ENCODE measurements around the gene FAM83D.

Gene FAM83D

DNA sequence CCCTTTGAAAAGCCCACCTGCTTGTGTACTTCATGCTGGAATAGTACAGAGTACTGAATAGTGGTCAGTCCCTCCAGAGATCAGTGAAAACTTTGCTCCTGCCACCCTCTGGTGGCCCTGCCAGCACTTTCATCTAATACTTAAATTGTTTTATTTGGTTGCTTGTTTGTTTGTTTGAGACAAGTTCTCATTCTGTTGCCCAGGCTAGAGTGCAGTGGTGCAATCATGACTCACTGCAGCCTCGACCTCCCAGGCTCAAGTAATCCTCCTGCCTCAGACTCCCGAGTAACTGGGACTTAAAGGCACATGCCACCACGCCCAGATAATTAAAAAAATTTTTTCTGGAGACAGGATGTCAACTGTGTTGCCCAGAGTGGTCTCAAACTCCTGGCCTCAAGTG is 9.1 kb downstream of the FAM83D start:
- FAIRE-seq (no peak), DNase-seq (ENCODE audit: insufficient read length, low spot score) (no peak)
- no peak for TF ChIP-seq POLR2A (IDR thresholded peaks at IDR 0.05; ENCODE audit: low read depth, low read length)

DNA sequence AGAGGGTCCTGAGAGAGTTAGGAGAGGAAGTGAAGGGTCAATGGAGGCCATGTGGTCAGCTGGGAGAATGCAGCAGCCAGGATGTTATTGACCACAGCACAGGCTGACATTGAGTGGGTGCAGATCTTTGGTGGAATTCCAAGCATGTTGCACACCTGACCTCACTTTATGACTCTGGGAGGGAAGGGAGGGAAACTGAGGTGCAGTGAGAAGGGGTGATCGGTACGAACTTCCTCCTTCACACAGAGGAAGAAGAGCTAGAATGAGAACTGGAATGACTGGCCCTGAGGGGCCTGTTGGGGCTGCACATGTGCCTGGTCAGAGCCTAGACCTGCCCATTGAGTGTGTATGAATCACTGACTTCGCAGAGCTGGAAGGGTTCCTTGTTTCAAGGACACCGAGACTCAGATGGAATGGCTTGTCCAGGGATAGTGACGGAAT is 9.8 kb downstream of the FAM83D start:
- FAIRE-seq (no peak), DNase-seq (ENCODE audit: insufficient read length, low spot score) (no peak)

DNA sequence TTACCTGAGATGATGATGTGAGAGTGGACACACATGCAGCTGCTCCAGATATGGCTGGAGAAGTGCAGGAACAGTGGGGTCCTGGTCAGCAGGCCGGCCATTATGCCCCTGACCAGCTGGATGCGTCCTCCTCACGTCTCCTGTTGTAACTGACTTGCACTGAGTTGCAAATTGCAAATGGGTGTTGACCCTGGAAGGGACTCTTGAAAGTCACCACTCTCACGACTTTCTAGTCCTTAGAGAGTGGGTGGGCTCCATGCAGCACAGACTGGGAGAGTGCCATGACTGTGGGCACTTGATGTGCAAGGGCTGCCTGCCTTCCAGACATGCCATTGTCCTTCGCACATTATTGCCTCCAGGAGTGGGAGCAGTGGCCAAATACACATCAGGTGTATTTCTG is 10.8 kb downstream of the FAM83D start:
- DNase-seq (ENCODE audit: insufficient read length, low spot score) = no peak
- no peak for FAIRE-seq
- no peak for TF ChIP-seq POLR2A (IDR thresholded peaks at IDR 0.05; ENCODE audit: low read depth, low read length)

More for the DNA sequence above, 9.8 kb downstream of the FAM83D start:
- TF ChIP-seq POLR2A (IDR thresholded peaks at IDR 0.05; ENCODE audit: low read depth, low read length) = no peak

DNA sequence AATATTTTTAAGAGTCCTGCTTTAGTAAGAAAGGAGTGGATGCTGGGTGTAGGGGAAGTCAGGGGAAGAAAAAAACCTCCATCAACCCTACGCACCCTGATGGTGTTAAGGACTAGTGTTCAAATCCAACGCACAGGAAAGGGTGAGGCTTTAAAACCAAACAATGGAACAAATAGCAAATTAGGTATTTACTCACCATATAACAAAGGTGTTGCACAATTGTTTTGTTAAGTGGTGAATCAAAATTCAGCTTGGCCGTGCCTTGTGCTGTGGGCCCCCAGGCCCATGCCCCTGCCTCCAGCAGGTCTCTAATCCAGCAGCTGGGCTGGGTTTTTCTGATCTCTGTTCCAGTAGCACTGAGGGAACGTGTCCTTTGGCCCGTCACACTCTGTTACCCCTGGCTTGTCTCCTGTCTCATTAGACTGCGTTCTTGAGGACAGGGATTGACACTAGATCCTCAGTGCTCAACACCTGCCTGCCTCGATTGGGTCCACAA is 11.8 kb downstream of the FAM83D start:
- FAIRE-seq (no peak), DNase-seq (ENCODE audit: insufficient read length, low spot score) (no peak)

DNA sequence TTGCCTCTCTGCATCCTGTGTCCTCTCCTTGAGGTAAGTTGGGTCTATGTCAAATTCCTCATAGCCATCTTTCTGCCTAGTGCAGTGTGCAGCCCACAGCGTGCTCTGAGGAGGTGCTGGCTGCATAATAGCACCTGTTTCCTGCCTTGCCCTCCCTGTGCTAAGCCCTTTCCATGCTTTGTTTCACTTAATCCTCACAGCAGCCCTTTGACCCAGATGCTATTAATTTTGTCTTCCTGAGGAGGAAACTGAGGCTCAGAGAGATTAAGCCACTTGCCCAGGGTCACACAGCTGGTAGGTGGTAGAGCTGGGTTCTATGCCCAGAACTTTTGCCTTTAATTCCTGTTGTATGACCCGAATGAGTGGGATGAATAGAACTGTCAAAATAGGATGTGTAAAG is 13.5 kb downstream of the FAM83D start:
- no peak for TF ChIP-seq POLR2A (IDR thresholded peaks at IDR 0.05; ENCODE audit: low read depth, low read length)
- DNase-seq (ENCODE audit: insufficient read length, low spot score) (no peak), FAIRE-seq (no peak)

More for the DNA sequence above, 11.8 kb downstream of the FAM83D start:
- no peak for TF ChIP-seq POLR2A (IDR thresholded peaks at IDR 0.05; ENCODE audit: low read depth, low read length)

DNA sequence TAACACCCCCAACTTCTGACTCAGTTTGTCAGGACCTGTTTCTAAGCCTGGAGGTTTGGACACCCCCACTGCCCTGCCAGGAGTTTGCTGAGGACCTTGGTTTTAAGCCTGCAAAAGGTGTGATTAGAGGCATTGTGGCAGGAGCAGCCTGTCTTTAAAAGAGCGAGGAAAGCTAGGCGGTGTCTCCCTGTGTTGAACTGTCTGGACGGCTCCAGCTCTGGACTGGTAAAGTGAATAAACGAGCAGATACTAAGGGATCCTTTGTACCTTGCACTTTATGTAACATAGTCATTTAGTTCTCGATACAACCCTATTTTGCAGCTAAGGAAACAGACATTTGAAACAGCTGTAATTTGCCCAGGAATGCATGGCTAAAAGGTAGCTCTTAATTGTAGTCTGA is 14.4 kb downstream of the FAM83D start:
- no peak for FAIRE-seq
- no peak for TF ChIP-seq POLR2A (IDR thresholded peaks at IDR 0.05; ENCODE audit: low read depth, low read length)
- DNase-seq (ENCODE audit: insufficient read length, low spot score) = no peak

DNA sequence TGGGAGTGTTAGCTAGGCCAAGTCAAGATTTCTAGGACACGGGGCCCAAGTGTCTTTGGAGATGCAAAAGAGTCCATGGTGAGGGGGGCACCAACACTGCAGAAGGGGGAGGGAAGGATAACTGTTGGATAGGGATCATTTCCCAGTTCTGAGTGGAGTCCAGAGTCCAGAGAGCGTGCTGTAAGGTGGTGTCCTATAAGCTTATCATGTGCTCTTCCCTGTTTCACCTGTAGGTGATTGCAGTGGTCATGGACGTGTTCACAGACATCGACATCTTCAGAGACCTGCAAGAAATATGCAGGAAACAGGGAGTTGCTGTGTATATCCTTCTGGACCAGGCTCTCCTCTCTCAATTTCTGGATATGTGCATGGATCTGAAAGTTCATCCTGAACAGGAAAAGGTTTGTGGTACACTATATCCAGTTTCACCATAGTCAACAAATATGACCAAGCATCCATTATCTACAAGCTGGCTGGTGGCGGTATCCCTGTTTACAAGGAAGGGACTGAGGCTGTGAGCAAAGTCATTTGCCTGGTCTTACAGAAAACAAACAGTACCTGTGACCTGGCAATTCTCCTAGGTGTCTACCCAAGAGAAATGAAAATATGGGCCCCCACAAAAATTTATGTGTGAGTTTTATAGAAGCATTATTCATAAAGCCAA is 15.6 kb downstream of the FAM83D start:
- DNase-seq (ENCODE audit: insufficient read length, low spot score) (no peak), FAIRE-seq (no peak)

DNA sequence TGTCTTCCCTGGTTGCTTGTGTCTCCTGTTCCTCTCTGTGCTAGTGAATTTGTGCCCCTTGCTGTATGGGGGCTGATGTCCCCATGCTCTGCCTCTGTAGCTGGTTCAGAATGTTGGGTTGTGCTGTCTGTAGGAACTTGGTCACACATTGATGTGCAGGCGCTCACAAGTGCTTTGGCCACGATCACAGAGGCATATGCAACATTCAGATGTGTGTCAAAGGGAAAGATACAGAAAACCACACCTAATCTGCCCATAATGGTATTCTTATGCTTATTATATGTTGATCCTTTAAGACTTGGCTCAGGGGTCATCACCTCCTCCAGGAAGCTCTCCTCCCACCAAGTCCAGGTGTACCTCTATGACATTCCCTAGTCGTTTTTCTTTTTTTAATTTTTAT is 18.8 kb downstream of the FAM83D start:
- DNase-seq (ENCODE audit: insufficient read length, low spot score) (no peak), FAIRE-seq (no peak)
- TF ChIP-seq POLR2A (IDR thresholded peaks at IDR 0.05; ENCODE audit: low read depth, low read length) = no peak

More for the DNA sequence above, 15.6 kb downstream of the FAM83D start:
- TF ChIP-seq POLR2A (IDR thresholded peaks at IDR 0.05; ENCODE audit: low read depth, low read length) = no peak

DNA sequence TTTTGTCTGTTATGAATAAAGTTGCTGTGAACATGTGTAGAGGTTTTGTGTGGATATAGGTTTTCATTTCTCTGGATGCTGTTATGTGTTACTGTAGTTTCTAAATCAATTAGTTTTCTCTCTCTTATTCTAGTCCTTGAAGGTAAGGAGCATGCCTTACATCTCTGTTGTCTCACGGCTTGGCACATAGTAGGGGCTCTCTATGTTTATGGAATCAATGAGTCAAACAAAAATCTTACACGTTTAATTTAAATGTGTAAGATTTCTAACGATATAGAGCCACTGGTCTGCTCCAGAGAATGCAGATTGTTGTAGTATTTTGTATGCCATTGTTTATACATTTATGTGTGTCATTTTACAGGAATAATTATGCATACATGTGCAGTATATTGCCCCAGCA is 20.6 kb downstream of the FAM83D start:
- no peak for TF ChIP-seq POLR2A (IDR thresholded peaks at IDR 0.05; ENCODE audit: low read depth, low read length)
- DNase-seq (ENCODE audit: insufficient read length, low spot score) (no peak), FAIRE-seq (no peak)

DNA sequence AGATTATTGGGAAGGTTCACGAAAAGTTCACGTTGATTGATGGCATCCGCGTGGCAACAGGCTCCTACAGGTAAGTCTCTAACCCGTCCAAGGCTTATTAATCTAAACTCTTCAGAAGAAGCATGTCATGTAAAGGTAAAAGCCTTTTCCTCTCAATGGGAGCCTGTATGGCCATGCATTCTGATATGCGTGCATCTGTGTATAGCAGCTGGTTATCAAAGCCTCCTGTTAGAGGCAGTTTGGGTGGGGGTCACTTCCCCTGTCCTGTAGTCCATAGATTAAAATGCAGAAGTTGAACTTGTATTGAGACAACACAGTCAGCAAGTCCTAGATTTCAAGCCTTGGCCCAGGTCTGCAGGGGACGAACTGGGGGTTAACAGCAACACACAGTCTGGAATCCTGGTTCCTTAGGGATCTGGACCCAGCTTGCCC is 21.7 kb downstream of the FAM83D start:
- no peak for TF ChIP-seq POLR2A (IDR thresholded peaks at IDR 0.05; ENCODE audit: low read depth, low read length)
- DNase-seq (ENCODE audit: insufficient read length, low spot score) (no peak), FAIRE-seq (no peak)

DNA sequence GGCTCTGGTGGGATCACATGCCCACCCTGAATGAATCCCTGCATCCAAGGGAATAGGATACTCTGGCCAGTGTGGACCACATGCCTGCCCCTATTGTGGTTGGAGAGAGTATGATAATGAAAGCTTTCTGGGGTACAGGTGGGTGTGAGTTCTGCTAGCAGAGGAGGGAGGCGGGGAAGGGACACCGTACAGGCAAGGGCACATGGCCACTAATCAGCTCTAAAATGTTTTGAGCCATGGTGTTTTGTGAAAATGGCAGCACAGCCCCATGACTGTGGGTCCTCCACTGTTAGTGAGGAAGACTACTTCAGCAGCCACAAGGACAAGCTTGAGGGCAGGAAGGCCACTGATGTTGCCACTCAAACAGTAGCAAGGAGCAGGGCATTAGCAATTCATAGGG is 24.0 kb downstream of the FAM83D start:
- TF ChIP-seq POLR2A (IDR thresholded peaks at IDR 0.05; ENCODE audit: low read depth, low read length) = no peak
- FAIRE-seq (no peak), DNase-seq (ENCODE audit: insufficient read length, low spot score) (no peak)

DNA sequence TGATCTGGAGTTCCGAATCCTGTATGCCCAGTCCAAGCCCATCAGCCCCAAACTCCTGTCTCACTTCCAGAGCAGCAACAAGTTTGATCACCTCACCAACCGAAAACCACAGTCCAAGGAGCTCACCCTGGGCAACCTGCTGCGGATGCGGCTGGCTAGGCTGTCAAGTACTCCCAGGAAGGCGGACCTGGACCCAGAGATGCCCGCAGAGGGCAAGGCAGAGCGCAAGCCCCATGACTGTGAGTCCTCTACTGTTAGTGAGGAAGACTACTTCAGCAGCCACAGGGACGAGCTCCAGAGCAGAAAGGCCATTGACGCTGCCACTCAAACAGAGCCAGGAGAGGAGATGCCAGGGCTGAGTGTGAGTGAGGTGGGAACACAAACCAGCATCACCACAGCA is 25.4 kb downstream of the FAM83D start:
- no peak for DNase-seq (ENCODE audit: insufficient read length, low spot score)
- no peak for TF ChIP-seq POLR2A (IDR thresholded peaks at IDR 0.05; ENCODE audit: low read depth, low read length)
- FAIRE-seq = no peak

DNA sequence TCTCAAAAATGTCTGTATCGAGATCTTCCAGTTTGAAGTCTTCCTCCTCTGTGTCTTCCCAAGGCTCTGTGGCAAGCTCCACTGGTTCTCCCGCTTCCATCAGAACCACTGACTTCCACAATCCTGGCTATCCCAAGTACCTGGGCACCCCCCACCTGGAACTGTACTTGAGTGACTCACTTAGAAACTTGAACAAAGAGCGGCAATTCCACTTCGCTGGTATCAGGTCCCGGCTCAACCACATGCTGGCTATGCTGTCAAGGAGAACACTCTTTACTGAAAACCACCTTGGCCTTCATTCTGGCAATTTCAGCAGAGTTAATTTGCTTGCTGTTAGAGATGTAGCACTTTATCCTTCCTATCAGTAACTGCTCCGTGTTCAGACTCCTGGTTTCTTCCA is 25.9 kb downstream of the FAM83D start:
- DNase-seq (ENCODE audit: insufficient read length, low spot score) (no peak), FAIRE-seq (no peak)
- no peak for TF ChIP-seq POLR2A (IDR thresholded peaks at IDR 0.05; ENCODE audit: low read depth, low read length)

DNA sequence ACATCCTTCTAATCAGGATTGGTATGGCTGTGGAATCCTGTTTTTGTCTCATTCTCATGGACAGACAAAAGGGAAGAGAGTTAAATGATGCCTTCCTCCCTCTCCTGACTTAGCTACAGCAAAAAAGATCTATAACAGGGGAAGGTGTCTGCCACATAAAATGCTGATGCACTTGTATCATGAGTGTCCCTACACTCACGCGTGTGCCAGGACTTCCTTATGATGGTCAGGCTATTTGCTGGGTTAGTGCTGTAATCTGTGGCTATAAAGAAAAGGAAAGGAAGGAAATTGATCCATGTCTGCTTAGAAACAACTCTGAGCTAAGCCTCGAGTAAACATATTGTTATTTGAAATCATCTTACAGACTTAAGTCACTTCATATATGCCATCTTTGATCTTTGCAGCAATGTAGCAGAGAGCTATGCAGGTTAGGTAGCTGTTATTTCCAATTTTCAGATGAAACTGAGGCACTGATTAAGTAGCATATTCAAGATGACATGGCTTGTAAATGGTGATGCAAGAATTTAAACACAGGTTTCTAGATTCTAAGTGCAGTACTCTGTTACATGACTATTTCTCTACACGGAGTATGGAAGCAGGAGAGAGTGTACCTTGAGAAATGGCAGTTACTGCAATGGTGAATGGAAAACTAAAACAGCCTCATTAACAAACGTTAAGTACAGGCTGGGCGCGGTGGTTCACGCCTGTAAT is 27.6 kb downstream of the FAM83D start:
- no peak for FAIRE-seq
- no peak for DNase-seq (ENCODE audit: insufficient read length, low spot score)
- no peak for TF ChIP-seq POLR2A (IDR thresholded peaks at IDR 0.05; ENCODE audit: low read depth, low read length)
